HepG2 (cell line): ENCODE results near the gene TAC3. TPM values are rescaled to one million over a fixed set of nuclear protein-coding genes. Genes with fewer than 3 reads are reported as not detected.

ENCODE experiments used
- ATAC-seq: fragments of 200-7000 bp; cut with Tn5 transposase; 3 replicates; pipeline ENCODE4 v1.9.1; 2020; ENCODE audit warnings: mild to moderate bottlenecking, moderate library complexity
- BruUV-seq: library from RNA; stranded (reverse); fragments of 400-500 nt; replicated peaks from 2 replicates; lab custom pipeline; 2021; lab: Mats Ljungman, UMichigan
- CTCF ChIA-PET: fragments of 300-600 bp; formaldehyde crosslinking; extraction: SDS; loops from one replicate; lab custom pipeline; 2021; ENCODE audit warnings: low total read pairs, inconsistent platforms, low intra/inter-chr PET ratio; lab: Yijun Ruan, JAX
- POLR2A ChIA-PET: fragments of 350-600 bp; sonication (Branson Sonifier 250); formaldehyde crosslinking; loops from one replicate; lab custom pipeline; 2020; ENCODE audit warnings: antibody characterized with exemption, inconsistent platforms; lab: Yijun Ruan, JAX
- DNase-seq: peaks from one replicate; pipeline ENCODE4 v3.0.0-alpha.2; 2015; ENCODE audit warnings: low spot score
- FAIRE-seq: peaks from 3 replicates; lab custom pipeline; 2011; peaks lifted over from hg19 to GRCh38; lab: Jason Lieb, UNC
- H2AFZ ChIP-seq: one replicate; pipeline ENCODE4 v1.6.1; 2011; ENCODE audit warnings: low read length, inconsistent platforms
- H3K27ac ChIP-seq: fragments of 300-600 bp; 3 replicates; pipeline ENCODE4 v1.8.0; 2011; ENCODE audit warnings: mixed run types, mild to moderate bottlenecking, mixed read lengths, low read length, inconsistent platforms; ENCODE audit not compliant: insufficient read depth; ENCODE audit errors: extremely low read length
- H3K27me3 ChIP-seq, 2 experiments: fragments of 200-600 bp in 1 of 2; 2 replicates in 1 of 2; 3 replicates in 1 of 2; pipeline versions ENCODE4 v1.6.0 to v1.8.0; 2011; ENCODE audit warnings: low read length in 2 of 2, mild to moderate bottlenecking in 2 of 2, moderate library complexity in 2 of 2, inconsistent platforms in 1 of 2; ENCODE audit not compliant: insufficient read depth in 2 of 2, control insufficient read depth in 1 of 2
- H3K36me3 ChIP-seq, 2 experiments: fragments of 200-600 bp in 1 of 2; replicated peaks in 1 of 2; 2 replicates in 1 of 2; 3 replicates in 1 of 2; pipeline versions ENCODE4 v1.5.1 to v1.8.0; 2011; ENCODE audit warnings: low read length in 2 of 2, inconsistent platforms in 1 of 2; ENCODE audit not compliant: insufficient read depth in 2 of 2, control insufficient read depth in 1 of 2
- H3K4me1 ChIP-seq: 2 replicates; pipeline ENCODE4 v1.5.1; 2012; ENCODE audit warnings: low read length, inconsistent platforms; ENCODE audit not compliant: insufficient read depth
- H3K4me2 ChIP-seq: 2 replicates; pipeline ENCODE4 v1.6.0; 2011; ENCODE audit warnings: low read depth, low read length, inconsistent platforms
- H3K4me3 ChIP-seq, 3 experiments: fragments of 200-600 bp in 1 of 3; sonication (generic), shearing (Covaris generic) in 1 of 3; replicated peaks in 1 of 3; 2 replicates each; pipeline ENCODE4 v1.5.1; 2011 to 2016; ENCODE audit warnings: low read length in 3 of 3, inconsistent platforms in 2 of 3, low read depth in 2 of 3, mild to moderate bottlenecking in 2 of 3, control low read depth in 1 of 3, mixed read lengths in 1 of 3; ENCODE audit not compliant: insufficient read depth in 1 of 3
- H3K79me2 ChIP-seq: one replicate; pipeline ENCODE4 v1.6.1; 2011; ENCODE audit warnings: low read length, inconsistent platforms; ENCODE audit not compliant: insufficient read depth
- H3K9ac ChIP-seq: 2 replicates; pipeline ENCODE4 v1.6.0; 2011; ENCODE audit warnings: mild to moderate bottlenecking, low read depth, low read length, inconsistent platforms; ENCODE audit not compliant: insufficient read depth
- H3K9me3 ChIP-seq: 2 replicates; pipeline ENCODE4 v1.5.1; 2012; ENCODE audit warnings: mild to moderate bottlenecking, low read length
- H4K20me1 ChIP-seq: 2 replicates; pipeline ENCODE4 v1.6.0; 2011; ENCODE audit warnings: inconsistent platforms, mild to moderate bottlenecking, low read length, moderate library complexity; ENCODE audit not compliant: insufficient read depth
- GTF2F1 ChIP-seq: fragments of 150-350 bp; IDR thresholded peaks from 2 replicates; pipeline ENCODE4 v1.6.1; 2014; ENCODE audit warnings: low read length
- HMGXB3 ChIP-seq: sonication (generic); formaldehyde crosslinking; IDR thresholded peaks from 2 replicates; pipeline ENCODE4 v1.4.0; 2020; ENCODE audit warnings: missing genetic modification reagents, borderline replicate concordance
- HNRNPUL1 ChIP-seq: fragments of 200-400 bp; formaldehyde crosslinking; IDR thresholded peaks from 2 replicates; pipeline ENCODE4 v1.6.1; 2017; ENCODE audit warnings: low read depth, mild to moderate bottlenecking, low read length, moderate library complexity
- IKZF1 ChIP-seq: fragments of 450-650 bp; IDR thresholded peaks from 2 replicates; pipeline ENCODE4 v1.7.1; 2016
- JDP2 ChIP-seq: sonication (generic); formaldehyde crosslinking; IDR thresholded peaks from 2 replicates; pipeline ENCODE4 v1.8.1; 2022; ENCODE audit warnings: missing genetic modification reagents, borderline replicate concordance
- NAIF1 ChIP-seq: sonication (generic); formaldehyde crosslinking; IDR thresholded peaks from 2 replicates; pipeline ENCODE4 v1.5.0; 2020; ENCODE audit warnings: mild to moderate bottlenecking, missing genetic modification reagents, borderline replicate concordance
- RBM39 ChIP-seq: fragments of 200-400 bp; formaldehyde crosslinking; IDR thresholded peaks from one replicate; pipeline ENCODE4 v1.6.1; 2018; ENCODE audit warnings: antibody characterized with exemption, mild to moderate bottlenecking, low read depth, low read length; ENCODE audit not compliant: poor library complexity, severe bottlenecking
- SMAD3 ChIP-seq: sonication (generic); formaldehyde crosslinking; IDR thresholded peaks from 2 replicates; pipeline ENCODE4 v1.4.0; 2020; ENCODE audit warnings: missing genetic modification reagents
- SPEN ChIP-seq: sonication (generic); formaldehyde crosslinking; IDR thresholded peaks from 2 replicates; pipeline ENCODE4 v1.5.1; 2020; ENCODE audit warnings: low read depth, mild to moderate bottlenecking, missing genetic modification reagents
- THAP8 ChIP-seq: sonication (generic); formaldehyde crosslinking; IDR thresholded peaks from 2 replicates; pipeline ENCODE4 v1.5.1; 2020; ENCODE audit warnings: missing genetic modification reagents, mild to moderate bottlenecking, borderline replicate concordance
- ZMAT5 ChIP-seq: sonication (generic); formaldehyde crosslinking; IDR thresholded peaks from 2 replicates; pipeline ENCODE4 v1.5.0; 2020; ENCODE audit warnings: mild to moderate bottlenecking, low read depth, missing genetic modification reagents, borderline replicate concordance
- WGBS: methylation state at CpG from one replicate; pipeline ENCODE4 v1.1.6; 2017; ENCODE audit warnings: low lambda C conversion rate; 5-methylcytosine and 5-hydroxymethylcytosine counted together
- in situ Hi-C: cut with HindIII; loops from 2 replicates; pipeline ENCODE4 v1.10.0; 2017; ENCODE audit warnings: low pct_unique_long_range_greater_than_20kb; ENCODE audit not compliant: extremely low pct_ligation_motif_present
- intact Hi-C: fragments of 100-400 bp; cut with micrococcal nuclease; formaldehyde crosslinking; loops from one replicate; pipeline ENCODE4 v1.10.0; 2022; ENCODE audit not compliant: unreplicated experiment
- polyA plus RNA-seq, 8 experiments: library from polyadenylated mRNA; depleted of rRNA in 3 of 8; stranded (reverse) in 7 of 8; unstranded in 1 of 8; fragments of >200 nt; fragmentation: Illumina TruSeq in 4 of 8; extraction: Trizol in 4 of 8; gene quantifications; 2 replicates each; pipeline versions ENCODE4 v1.2.1 to v1.2.3, GENCODE V29; 2011 to 2016; ENCODE audit warnings: low read depth in 4 of 8, missing spikeins in 1 of 8, mixed read lengths in 1 of 8; ENCODE audit not compliant: insufficient read depth in 1 of 8
- total RNA-seq, 5 experiments: library from RNA; depleted of rRNA; stranded (reverse); fragments of >200 nt; fragmentation: Illumina TruSeq; extraction: Trizol; gene quantifications; 2 replicates each; pipeline ENCODE4 v1.2.3, GENCODE V29; 2016; ENCODE audit warnings: low read depth in 1 of 5
- TF ChIP-seq, protein P1 (sequence below): sonication (generic); formaldehyde crosslinking; IDR thresholded peaks from 2 replicates; pipeline ENCODE4 v1.9.0; 2021; ENCODE audit warnings: missing genetic modification reagents, borderline replicate concordance
- TF ChIP-seq, protein P2 (sequence below): IDR thresholded peaks from 2 replicates; pipeline ENCODE4 v1.6.1; 2016; ENCODE audit warnings: low read depth, control low read depth

The TAC3 gene
- total and polyA plus RNA-seq, 2 of the 13 experiments (the other 11 are each of a cell fraction or from before 2014, with no cell fraction given) = 0.13 to 0.15 TPM

- no peaks in the 10 kb centered on the region for H3K36me3 ChIP-seq
- FAIRE-seq = no peak
- H3K9ac ChIP-seq = no peak overlapping the region
- H3K27ac ChIP-seq = no peak overlapping the region
- ChIA-PET POLR2A (no interaction called here), CTCF (no interaction called here)
- no peaks in the 10 kb centered on the region for H3K79me2 ChIP-seq
- BruUV-seq = no TSS peak
- WGBS = 49% methylated on average over 6 of the region's 10 CpGs
- H3K9me3 ChIP-seq = no peaks in the 10 kb centered on the region
- intact Hi-C loops = no loop called here
- no peak for ATAC-seq
- DNase-seq = no peak
- peaks cover 15% of the 10 kb centered on the region; the same call in 1 of the 2 replicates for H3K4me1 ChIP-seq
- H4K20me1 ChIP-seq = no peaks in the 10 kb centered on the region
- in situ Hi-C loops = no loop called here
- no peak overlapping the region for H2AFZ ChIP-seq
- H3K4me3 ChIP-seq = no peak overlapping the region
- H3K27me3 ChIP-seq = no peaks in the 10 kb centered on the region; a peak in 1 of 5 replicates
- H3K4me2 ChIP-seq = no peak overlapping the region
- TF ChIP-seq THAP8 (CRISPR knock-in tag) = no peak
- no peak for TF ChIP-seq RBM39
- TF ChIP-seq, protein P1, sequence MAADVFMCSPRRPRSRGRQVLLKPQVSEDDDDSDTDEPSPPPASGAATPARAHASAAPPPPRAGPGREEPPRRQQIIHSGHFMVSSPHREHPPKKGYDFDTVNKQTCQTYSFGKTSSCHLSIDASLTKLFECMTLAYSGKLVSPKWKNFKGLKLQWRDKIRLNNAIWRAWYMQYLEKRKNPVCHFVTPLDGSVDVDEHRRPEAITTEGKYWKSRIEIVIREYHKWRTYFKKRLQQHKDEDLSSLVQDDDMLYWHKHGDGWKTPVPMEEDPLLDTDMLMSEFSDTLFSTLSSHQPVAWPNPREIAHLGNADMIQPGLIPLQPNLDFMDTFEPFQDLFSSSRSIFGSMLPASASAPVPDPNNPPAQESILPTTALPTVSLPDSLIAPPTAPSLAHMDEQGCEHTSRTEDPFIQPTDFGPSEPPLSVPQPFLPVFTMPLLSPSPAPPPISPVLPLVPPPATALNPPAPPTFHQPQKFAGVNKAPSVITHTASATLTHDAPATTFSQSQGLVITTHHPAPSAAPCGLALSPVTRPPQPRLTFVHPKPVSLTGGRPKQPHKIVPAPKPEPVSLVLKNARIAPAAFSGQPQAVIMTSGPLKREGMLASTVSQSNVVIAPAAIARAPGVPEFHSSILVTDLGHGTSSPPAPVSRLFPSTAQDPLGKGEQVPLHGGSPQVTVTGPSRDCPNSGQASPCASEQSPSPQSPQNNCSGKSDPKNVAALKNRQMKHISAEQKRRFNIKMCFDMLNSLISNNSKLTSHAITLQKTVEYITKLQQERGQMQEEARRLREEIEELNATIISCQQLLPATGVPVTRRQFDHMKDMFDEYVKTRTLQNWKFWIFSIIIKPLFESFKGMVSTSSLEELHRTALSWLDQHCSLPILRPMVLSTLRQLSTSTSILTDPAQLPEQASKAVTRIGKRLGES (CRISPR knock-in tag) = no peak
- no peak for TF ChIP-seq GTF2F1
- no peak for TF ChIP-seq NAIF1 (CRISPR knock-in tag)
- no peak for TF ChIP-seq SPEN (CRISPR knock-in tag)
- no peak for TF ChIP-seq IKZF1
- TF ChIP-seq HNRNPUL1 = no peak
- TF ChIP-seq JDP2 = no peak
- no peak for TF ChIP-seq ZMAT5 (CRISPR knock-in tag)
- no peak for TF ChIP-seq HMGXB3
- TF ChIP-seq, protein P2, sequence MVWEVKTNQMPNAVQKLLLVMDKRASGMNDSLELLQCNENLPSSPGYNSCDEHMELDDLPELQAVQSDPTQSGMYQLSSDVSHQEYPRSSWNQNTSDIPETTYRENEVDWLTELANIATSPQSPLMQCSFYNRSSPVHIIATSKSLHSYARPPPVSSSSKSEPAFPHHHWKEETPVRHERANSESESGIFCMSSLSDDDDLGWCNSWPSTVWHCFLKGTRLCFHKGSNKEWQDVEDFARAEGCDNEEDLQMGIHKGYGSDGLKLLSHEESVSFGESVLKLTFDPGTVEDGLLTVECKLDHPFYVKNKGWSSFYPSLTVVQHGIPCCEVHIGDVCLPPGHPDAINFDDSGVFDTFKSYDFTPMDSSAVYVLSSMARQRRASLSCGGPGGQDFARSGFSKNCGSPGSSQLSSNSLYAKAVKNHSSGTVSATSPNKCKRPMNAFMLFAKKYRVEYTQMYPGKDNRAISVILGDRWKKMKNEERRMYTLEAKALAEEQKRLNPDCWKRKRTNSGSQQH (CRISPR knock-in tag) = no peak
- no peak for TF ChIP-seq SMAD3
Measured at GRCh38 chr12:56993346-56993745, 23.0 kb downstream of the TAC3 start.
